ENCODE measurements around the gene TRIML2. TPM values are rescaled to one million over a fixed set of nuclear protein-coding genes. Genes with fewer than 3 reads are reported as not detected.
A peak's percentile ranks its signal among the peaks of the same experiment; 100 is the strongest.

TRIML2 gene
- total RNA-seq, 1 donor from 2014 or later: not detected

DNA sequence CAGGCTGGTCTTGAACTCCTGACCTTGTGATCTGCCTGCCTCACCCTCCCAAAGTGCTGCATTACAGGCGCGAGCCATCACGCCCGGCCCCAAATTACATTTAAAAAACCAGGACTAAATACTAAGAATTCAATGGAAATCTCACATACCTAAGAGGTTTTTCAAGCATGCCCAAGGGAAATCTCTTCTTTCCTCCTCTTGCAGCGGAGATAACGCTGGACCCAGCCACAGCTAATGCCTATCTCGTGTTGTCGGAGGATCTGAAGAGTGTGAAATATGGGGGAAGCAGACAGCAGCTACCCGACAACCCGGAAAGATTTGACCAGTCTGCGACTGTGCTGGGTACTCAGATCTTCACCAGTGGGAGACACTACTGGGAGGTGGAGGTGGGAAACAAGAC is 37.2 kb upstream of the TRIML2 start:
- TF ChIP-seq, protein P1, sequence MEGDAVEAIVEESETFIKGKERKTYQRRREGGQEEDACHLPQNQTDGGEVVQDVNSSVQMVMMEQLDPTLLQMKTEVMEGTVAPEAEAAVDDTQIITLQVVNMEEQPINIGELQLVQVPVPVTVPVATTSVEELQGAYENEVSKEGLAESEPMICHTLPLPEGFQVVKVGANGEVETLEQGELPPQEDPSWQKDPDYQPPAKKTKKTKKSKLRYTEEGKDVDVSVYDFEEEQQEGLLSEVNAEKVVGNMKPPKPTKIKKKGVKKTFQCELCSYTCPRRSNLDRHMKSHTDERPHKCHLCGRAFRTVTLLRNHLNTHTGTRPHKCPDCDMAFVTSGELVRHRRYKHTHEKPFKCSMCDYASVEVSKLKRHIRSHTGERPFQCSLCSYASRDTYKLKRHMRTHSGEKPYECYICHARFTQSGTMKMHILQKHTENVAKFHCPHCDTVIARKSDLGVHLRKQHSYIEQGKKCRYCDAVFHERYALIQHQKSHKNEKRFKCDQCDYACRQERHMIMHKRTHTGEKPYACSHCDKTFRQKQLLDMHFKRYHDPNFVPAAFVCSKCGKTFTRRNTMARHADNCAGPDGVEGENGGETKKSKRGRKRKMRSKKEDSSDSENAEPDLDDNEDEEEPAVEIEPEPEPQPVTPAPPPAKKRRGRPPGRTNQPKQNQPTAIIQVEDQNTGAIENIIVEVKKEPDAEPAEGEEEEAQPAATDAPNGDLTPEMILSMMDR (IDR thresholded peaks at IDR 0.05; ENCODE audit: insufficient read depth, low read length, severe bottlenecking): no peak
- no peaks in the 10 kb centered on the region for H3K36me3 ChIP-seq (ENCODE audit: control insufficient read depth, insufficient read depth, low read length)
- no peaks in the 10 kb centered on the region for H3K27me3 ChIP-seq (ENCODE audit: control insufficient read depth, insufficient read depth, low read length)
- H3K4me3 ChIP-seq (ENCODE audit: low read depth, low read length): no peak overlapping the region
- no peak for FAIRE-seq
- no peak for DNase-seq (ENCODE audit: low read depth)

DNA sequence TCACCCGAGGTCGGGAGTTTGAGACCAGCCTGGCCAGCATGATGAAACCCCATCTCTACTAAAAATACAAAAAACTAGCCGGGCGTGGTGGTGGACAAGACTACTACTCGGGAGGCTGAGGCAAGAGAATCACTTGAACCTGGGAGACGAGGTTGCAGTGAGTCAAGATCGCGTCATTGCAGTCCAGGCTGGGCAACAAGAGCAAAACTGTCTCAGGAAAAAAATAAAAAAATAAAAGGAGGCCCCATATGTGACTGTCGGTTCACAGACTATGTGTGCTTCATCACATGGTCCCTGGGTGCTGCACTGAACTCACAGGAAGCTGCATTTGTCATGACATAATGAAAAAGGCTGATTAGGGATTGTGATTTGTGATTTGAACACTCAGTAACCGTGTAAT is 36.2 kb upstream of the TRIML2 start:
- no peak overlapping the region for H3K4me3 ChIP-seq (ENCODE audit: low read depth, low read length)
- TF ChIP-seq, protein P1 (IDR thresholded peaks at IDR 0.05; ENCODE audit: insufficient read depth, low read length, severe bottlenecking): no peak
- DNase-seq (ENCODE audit: low read depth) (no peak), FAIRE-seq (no peak)
- no peaks in the 10 kb centered on the region for H3K36me3 ChIP-seq (ENCODE audit: control insufficient read depth, insufficient read depth, low read length)
- H3K27me3 ChIP-seq (ENCODE audit: control insufficient read depth, insufficient read depth, low read length): no peaks in the 10 kb centered on the region

GRCh38 chr4:188143731-188144130 is 34.3 kb upstream of the TRIML2 start:
- TF ChIP-seq, protein P1 (IDR thresholded peaks at IDR 0.05; ENCODE audit: insufficient read depth, low read length, severe bottlenecking): no peak
- Histone ChIP-seq H3K4me3 (ENCODE audit: low read depth, low read length) (no peak overlapping the region), H3K36me3 (ENCODE audit: control insufficient read depth, insufficient read depth, low read length) (no peaks in the 10 kb centered on the region), H3K27me3 (ENCODE audit: control insufficient read depth, insufficient read depth, low read length) (no peaks in the 10 kb centered on the region)
- FAIRE-seq (no peak), DNase-seq (ENCODE audit: low read depth) (no peak)

- H3K27me3 ChIP-seq (ENCODE audit: control insufficient read depth, insufficient read depth, low read length): no peaks in the 10 kb centered on the region
- TF ChIP-seq, protein P1 (IDR thresholded peaks at IDR 0.05; ENCODE audit: insufficient read depth, low read length, severe bottlenecking): no peak
- no peaks in the 10 kb centered on the region for H3K36me3 ChIP-seq (ENCODE audit: control insufficient read depth, insufficient read depth, low read length)
- no peak for DNase-seq (ENCODE audit: low read depth)
- FAIRE-seq: peak; percentile 13
- no peak overlapping the region for H3K4me3 ChIP-seq (ENCODE audit: low read depth, low read length)
These were observed 30.3 kb upstream of the TRIML2 start for GRCh38 chr4:188139671-188140070.

DNA sequence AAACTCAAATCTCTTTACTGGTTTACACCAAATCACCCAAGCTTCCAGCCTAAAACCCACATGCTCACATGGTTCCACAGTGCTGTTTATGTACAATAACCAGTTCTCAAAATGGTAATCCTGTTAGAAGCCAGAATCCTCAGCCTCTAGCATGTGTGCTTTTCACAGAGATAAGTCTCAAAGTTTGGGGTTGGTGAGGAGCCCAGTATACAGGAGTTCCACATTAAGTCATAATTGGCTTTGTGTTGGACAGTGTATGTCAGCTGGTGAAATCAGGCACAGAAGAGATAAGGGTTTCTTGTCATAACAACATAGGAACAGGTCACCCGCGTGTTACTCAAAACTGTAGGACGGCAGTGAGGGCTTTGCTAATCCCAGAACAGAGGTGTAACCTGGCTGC is 29.7 kb upstream of the TRIML2 start, which contains the start of gene TRIML1:
TSS of gene TRIML1 (plus strand) at position 301 of the 400 bp plus-strand sequence. CDS start 118 bp downstream, outside the sequence.
- Histone ChIP-seq H3K27me3 (ENCODE audit: control insufficient read depth, insufficient read depth, low read length) (no peaks in the 10 kb centered on the region), H3K4me3 (ENCODE audit: low read depth, low read length) (no peak within 1 kb of the TSS), H3K36me3 (ENCODE audit: control insufficient read depth, insufficient read depth, low read length) (no peaks in the 10 kb centered on the region)
- no peak for FAIRE-seq
- DNase-seq (ENCODE audit: low read depth): no peak
- TF ChIP-seq, protein P1 (IDR thresholded peaks at IDR 0.05; ENCODE audit: insufficient read depth, low read length, severe bottlenecking): no peak

DNA sequence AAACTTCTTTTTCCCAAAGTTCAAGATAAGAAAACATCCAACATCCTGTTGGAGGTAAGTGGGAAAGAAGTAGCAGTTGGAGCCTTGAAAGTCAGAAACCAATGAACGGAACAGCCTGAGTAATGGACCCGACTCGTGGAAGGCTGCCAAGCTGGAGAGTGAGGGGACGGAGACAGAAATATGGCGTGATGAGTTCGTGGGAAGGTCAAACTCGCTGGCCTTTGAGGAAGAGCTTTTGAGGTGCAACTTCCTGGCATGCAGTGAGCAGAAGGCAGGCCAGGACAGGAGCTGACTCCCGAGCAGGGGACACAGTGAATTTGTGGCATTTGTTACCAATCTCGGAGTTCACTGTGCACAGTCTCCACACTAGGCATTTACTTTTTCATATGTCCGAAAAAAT is 28.8 kb upstream of the TRIML2 start:
- TF ChIP-seq, protein P1 (IDR thresholded peaks at IDR 0.05; ENCODE audit: insufficient read depth, low read length, severe bottlenecking): no peak
- DNase-seq (ENCODE audit: low read depth): no peak
- no peak overlapping the region for H3K4me3 ChIP-seq (ENCODE audit: low read depth, low read length)
- H3K27me3 ChIP-seq (ENCODE audit: control insufficient read depth, insufficient read depth, low read length): no peaks in the 10 kb centered on the region
- FAIRE-seq: no peak
- no peaks in the 10 kb centered on the region for H3K36me3 ChIP-seq (ENCODE audit: control insufficient read depth, insufficient read depth, low read length)
